Measurements from ENCODE around the gene KCNJ9.
A peak's percentile ranks its signal among the peaks of the same experiment; 100 is the strongest.

Gene KCNJ9

DNA sequence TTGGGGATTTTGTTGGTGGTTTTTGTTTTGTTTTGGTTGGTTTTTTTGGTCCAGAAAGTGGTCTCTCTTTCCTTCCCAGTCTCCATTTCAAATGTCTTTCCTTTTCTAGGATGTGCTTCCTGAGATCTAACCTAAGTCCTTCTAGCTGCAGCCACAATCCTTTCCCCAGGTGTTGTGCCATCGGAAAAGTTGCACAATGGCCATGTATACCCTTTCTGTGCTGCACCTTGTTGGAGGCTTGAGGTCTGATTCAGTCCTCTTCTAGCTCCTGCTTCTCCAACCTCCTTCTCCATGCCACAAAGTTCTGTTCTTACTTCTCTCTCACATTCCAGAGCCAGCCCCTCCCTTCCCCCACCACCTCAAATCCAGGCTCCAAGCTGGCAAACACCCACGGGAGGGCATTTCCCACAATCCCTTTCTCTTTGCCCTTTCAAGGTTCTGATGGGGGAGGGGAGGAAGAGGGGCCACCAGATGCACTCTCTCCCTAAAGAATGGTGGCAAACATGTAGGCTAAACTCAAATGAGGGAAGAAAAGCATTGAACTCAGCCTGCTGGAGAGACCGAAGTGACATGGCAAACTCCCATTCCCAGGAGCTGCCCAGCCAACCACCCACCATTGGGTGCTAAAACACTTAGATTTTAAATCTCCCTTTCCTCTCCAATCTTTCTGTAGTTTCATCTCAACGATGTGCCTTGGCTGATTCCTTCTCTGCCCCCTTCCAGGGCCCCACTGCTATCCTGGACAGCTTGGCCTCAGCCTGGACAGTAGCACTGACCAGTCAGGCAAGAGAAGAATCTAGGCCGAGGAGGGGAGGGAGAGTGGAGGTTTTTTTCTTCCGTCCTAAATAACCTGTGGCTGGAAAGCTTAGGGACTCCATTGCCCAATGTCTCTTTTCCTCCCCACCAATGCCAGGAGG, 14.3 kb upstream of the KCNJ9 start:
- no peak for TF ChIP-seq CTCF (IDR thresholded peaks at IDR 0.05; ENCODE audit: low read depth, low read length)
- H3K4me3 ChIP-seq (ENCODE audit: low read depth, low read length) = no peak overlapping the region

DNA sequence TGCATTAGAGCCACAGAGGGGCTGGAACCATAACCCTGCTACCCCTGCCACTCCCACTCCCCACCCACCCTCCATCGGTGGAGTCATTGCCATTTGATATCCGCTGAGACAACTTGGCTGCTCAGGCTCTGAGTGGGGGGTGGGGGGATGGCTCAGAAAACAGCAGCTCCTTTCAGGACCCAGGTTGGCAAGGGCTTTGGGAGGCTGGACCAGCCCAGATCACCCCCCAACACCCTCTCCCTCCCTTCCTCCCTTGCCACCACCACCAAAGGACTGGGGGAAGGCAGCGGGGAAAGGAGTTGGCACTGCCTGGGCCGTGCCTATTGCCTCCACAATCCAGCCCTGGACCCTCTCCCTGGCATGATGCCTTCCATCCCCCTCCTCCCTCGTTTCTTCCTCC, 13.1 kb upstream of the KCNJ9 start:
- no peak overlapping the region for H3K4me3 ChIP-seq (ENCODE audit: low read depth, low read length)
- no peak for TF ChIP-seq CTCF (IDR thresholded peaks at IDR 0.05; ENCODE audit: low read depth, low read length)

- TF ChIP-seq CTCF (IDR thresholded peaks at IDR 0.05; ENCODE audit: low read depth, low read length) = no peak
- peak within 1 kb of the TSS; percentile 59 for H3K4me3 ChIP-seq (ENCODE audit: low read depth, low read length)
Measured at GRCh38 chr1:160069460-160070231, 11.7 kb upstream of the KCNJ9 start, which contains the start of gene KCNJ10. Gene KCNJ10, minus strand, starts transcription at chr1:160070160. Its CDS starts 27,628 bp downstream, at chr1:160042532.

GRCh38 chr1:160070243-160071163, 10.8 kb upstream of the KCNJ9 start:
- no peak for TF ChIP-seq CTCF (IDR thresholded peaks at IDR 0.05; ENCODE audit: low read depth, low read length)
- peak overlapping the region; percentile 59 for H3K4me3 ChIP-seq (ENCODE audit: low read depth, low read length)

DNA sequence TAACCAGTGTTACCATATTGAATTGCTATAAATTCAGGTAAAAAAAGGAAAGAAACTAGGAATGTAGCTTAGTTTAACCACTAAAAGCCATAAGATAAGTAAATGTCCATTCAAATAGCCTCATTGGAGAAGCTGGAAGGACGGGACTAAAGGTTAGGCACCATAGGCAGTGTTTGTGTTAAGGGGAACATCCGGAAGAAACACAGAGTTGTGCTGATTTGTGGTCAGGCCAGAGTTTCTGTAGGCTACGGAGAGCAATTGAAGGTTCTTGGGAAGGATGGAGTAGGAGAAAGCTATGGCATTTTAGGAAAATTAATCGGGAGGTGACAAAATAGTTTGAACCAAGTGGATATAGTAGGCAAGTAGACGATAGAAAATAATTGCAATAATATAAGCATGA, 10.0 kb upstream of the KCNJ9 start:
- no peak for TF ChIP-seq CTCF (IDR thresholded peaks at IDR 0.05; ENCODE audit: low read depth, low read length)
- no peak overlapping the region for H3K4me3 ChIP-seq (ENCODE audit: low read depth, low read length)

DNA sequence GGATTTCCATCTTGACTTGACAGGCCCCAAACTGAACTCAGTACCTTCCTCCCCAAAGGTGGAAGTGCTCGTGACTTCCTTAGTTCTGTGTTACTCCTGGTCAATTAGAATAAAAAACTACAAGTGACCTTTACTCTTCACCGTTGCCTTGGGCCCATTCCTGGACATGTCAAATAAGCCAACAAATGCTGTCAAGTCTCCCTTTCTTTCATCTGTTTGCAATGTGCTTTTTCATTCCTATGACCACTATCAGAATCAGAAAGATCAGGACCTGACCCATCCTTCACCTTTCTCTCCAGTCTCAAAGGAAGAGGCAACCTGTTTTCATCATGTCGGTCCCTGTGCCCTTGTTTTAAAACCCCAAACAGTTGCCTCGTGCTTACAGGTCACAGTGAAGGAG, 6.5 kb upstream of the KCNJ9 start:
- no peak overlapping the region for H3K4me3 ChIP-seq (ENCODE audit: low read depth, low read length)
- no peak for TF ChIP-seq CTCF (IDR thresholded peaks at IDR 0.05; ENCODE audit: low read depth, low read length)

Measured in WI38 (cell line).